Measurements from ENCODE around the gene BANP.

DNA sequence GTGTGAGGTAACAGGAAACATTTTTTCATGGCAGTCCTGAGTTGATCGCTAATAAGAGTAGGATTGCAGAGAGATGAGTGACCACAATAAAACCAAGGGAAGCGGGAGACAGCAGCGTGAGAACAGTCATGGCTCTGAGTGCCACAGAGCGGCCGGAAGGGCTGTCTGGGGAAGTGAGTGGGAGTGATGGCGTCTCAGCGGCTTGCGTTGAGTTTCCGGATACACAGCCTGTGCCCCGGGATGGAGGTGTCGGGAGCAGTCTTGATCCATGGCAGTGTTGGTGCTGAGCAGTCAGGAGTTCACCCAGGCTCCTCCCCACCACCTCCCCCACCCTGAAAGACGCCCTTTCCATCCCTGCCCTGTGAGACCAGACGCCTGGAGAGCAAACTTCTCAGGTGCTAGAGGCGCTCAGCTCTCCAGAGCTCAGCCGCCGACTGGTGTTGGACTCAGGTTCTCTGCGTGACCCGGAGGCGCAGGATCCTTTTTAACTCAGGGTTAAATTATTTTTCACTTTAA, 59.8 kb downstream of the BANP start:
- TF ChIP-seq, protein P1, sequence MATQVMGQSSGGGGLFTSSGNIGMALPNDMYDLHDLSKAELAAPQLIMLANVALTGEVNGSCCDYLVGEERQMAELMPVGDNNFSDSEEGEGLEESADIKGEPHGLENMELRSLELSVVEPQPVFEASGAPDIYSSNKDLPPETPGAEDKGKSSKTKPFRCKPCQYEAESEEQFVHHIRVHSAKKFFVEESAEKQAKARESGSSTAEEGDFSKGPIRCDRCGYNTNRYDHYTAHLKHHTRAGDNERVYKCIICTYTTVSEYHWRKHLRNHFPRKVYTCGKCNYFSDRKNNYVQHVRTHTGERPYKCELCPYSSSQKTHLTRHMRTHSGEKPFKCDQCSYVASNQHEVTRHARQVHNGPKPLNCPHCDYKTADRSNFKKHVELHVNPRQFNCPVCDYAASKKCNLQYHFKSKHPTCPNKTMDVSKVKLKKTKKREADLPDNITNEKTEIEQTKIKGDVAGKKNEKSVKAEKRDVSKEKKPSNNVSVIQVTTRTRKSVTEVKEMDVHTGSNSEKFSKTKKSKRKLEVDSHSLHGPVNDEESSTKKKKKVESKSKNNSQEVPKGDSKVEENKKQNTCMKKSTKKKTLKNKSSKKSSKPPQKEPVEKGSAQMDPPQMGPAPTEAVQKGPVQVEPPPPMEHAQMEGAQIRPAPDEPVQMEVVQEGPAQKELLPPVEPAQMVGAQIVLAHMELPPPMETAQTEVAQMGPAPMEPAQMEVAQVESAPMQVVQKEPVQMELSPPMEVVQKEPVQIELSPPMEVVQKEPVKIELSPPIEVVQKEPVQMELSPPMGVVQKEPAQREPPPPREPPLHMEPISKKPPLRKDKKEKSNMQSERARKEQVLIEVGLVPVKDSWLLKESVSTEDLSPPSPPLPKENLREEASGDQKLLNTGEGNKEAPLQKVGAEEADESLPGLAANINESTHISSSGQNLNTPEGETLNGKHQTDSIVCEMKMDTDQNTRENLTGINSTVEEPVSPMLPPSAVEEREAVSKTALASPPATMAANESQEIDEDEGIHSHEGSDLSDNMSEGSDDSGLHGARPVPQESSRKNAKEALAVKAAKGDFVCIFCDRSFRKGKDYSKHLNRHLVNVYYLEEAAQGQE (IDR thresholded peaks at IDR 0.05; ENCODE audit: insufficient read depth in 1 of 2, low read depth in 2 of 2, low read length in 1 of 2), result no peak
- TF ChIP-seq, protein P2, sequence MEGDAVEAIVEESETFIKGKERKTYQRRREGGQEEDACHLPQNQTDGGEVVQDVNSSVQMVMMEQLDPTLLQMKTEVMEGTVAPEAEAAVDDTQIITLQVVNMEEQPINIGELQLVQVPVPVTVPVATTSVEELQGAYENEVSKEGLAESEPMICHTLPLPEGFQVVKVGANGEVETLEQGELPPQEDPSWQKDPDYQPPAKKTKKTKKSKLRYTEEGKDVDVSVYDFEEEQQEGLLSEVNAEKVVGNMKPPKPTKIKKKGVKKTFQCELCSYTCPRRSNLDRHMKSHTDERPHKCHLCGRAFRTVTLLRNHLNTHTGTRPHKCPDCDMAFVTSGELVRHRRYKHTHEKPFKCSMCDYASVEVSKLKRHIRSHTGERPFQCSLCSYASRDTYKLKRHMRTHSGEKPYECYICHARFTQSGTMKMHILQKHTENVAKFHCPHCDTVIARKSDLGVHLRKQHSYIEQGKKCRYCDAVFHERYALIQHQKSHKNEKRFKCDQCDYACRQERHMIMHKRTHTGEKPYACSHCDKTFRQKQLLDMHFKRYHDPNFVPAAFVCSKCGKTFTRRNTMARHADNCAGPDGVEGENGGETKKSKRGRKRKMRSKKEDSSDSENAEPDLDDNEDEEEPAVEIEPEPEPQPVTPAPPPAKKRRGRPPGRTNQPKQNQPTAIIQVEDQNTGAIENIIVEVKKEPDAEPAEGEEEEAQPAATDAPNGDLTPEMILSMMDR (IDR thresholded peaks at IDR 0.05), result no peak
- TF ChIP-seq SIN3A (IDR thresholded peaks at IDR 0.05; ENCODE audit: borderline replicate concordance, insufficient read depth, low read depth, low read length) (no peak), TCF7L2 (IDR thresholded peaks at IDR 0.05; ENCODE audit: low read depth, low read length) (no peak), POLR2AphosphoS5 (IDR thresholded peaks at IDR 0.05; ENCODE audit: low read depth, low read length) (no peak)
